Measurements from ENCODE around the gene STX1B. TPM values are rescaled to one million over a fixed set of nuclear protein-coding genes. Genes with fewer than 3 reads are reported as not detected.

STX1B gene
- total RNA-seq, 2 experiments from 2014 or later: 1.3 to 1.5 TPM

Other genes with a start within 250 kb of the STX1B start
- 1 to 10 TPM; 1.7 to 3.1 TPM for gene CFAP119, start 248.6 kb downstream of the STX1B start, total RNA-seq
- 10 to 100 TPM; 72.3 to 85.5 TPM for gene RNF40, start 248.3 kb downstream of the STX1B start, total RNA-seq
- gene ZNF629, start 223.4 kb downstream of the STX1B start, total RNA-seq: 1 to 10 TPM; 3.4 to 3.7 TPM
- 10 to 100 TPM; 19.5 to 20.4 TPM for gene BCL7C, start 116.6 kb downstream of the STX1B start, total RNA-seq
- under 1 TPM; 0.18 TPM for gene CTF1, start 114.0 kb downstream of the STX1B start, total RNA-seq
- 10 to 100 TPM; 23.7 to 31.4 TPM for gene FBXL19, start 87.1 kb downstream of the STX1B start, total RNA-seq
- gene ORAI3, start 61.6 kb downstream of the STX1B start, total RNA-seq: 1 to 10 TPM; 6.9 to 7.9 TPM
- gene SETD1A, start 52.9 kb downstream of the STX1B start, total RNA-seq: 10 to 100 TPM; 18.5 to 21.7 TPM
- 1 to 10 TPM; 1.6 to 2.2 TPM for gene HSD3B7, start 25.4 kb downstream of the STX1B start, total RNA-seq
- gene STX4, start 22.9 kb upstream of the STX1B start, total RNA-seq: 10 to 100 TPM; 29.2 to 35.9 TPM
- gene ZNF668, start 63.6 kb upstream of the STX1B start, total RNA-seq: 1 to 10 TPM; 9.2 to 9.9 TPM
- gene ZNF646, start 63.8 kb upstream of the STX1B start, total RNA-seq: 10 to 100 TPM; 21.3 to 25.8 TPM
- 1 to 10 TPM; 4.0 to 9.2 TPM for gene PRSS53, start 78.3 kb upstream of the STX1B start, total RNA-seq
- gene VKORC1, start 84.2 kb upstream of the STX1B start, total RNA-seq: 10 to 100 TPM; 59.6 to 64.2 TPM
- gene BCKDK, start 97.7 kb upstream of the STX1B start, total RNA-seq: 10 to 100 TPM; 50.0 to 53.3 TPM
- gene KAT8, start 107.0 kb upstream of the STX1B start, total RNA-seq: 10 to 100 TPM; 53.6 to 63.1 TPM
- gene PRSS8, start 125.1 kb upstream of the STX1B start, total RNA-seq: not detected
- under 1 TPM; 0.26 to 0.43 TPM for gene PRSS36, start 139.4 kb upstream of the STX1B start, total RNA-seq
- 100 to 1,000 TPM; 647 to 648 TPM for gene FUS, start 169.5 kb upstream of the STX1B start, total RNA-seq
- gene PYCARD, start 192.1 kb upstream of the STX1B start, total RNA-seq: 1 to 10 TPM; 5.7 TPM
- under 1 TPM in 1 of 2 experiments, not detected in 1; 0.04 TPM for gene TRIM72, start 203.5 kb upstream of the STX1B start, total RNA-seq
- not detected for gene PYDC1, start 206.5 kb upstream of the STX1B start, total RNA-seq
- under 1 TPM; 0.67 to 0.98 TPM for gene ITGAM, start 249.3 kb upstream of the STX1B start, total RNA-seq

Data from activated CD4-positive, alpha-beta T cell treated with anti-CD3 and anti-CD28 coated beads for 36 hours (primary cell).